CD4-positive, alpha-beta memory T cell (primary cell): ENCODE data around the gene KLF17. TPM values are rescaled to one million over a fixed set of nuclear protein-coding genes. Genes with fewer than 3 reads are reported as not detected.

ENCODE experiments used
- CTCF ChIA-PET: fragments of 350-600 bp; sonication (Branson Sonifier 250); formaldehyde crosslinking; loops from one replicate; lab custom pipeline; 2021; ENCODE audit warnings: inconsistent platforms; ENCODE audit not compliant: partially characterized antibody; lab: Charles Lee
- POLR2A ChIA-PET: fragments of 350-600 bp; sonication (Branson Sonifier 250); formaldehyde crosslinking; loops from one replicate; lab custom pipeline; 2021; ENCODE audit not compliant: partially characterized antibody; lab: Charles Lee
- DNase-seq, 5 donors: peaks; one replicate each; pipeline versions ENCODE4 v3.0.0 to v3.0.0-alpha.2; 2020 to 2022; ENCODE audit warnings: mixed read lengths in 1 of 5
- H3K27ac ChIP-seq: one replicate; pipeline ENCODE4 v1.7.0; 2013; ENCODE audit warnings: low read depth, low read length
- H3K27me3 ChIP-seq: 2 replicates; pipeline ENCODE4 v1.7.0; 2013; ENCODE audit warnings: mild to moderate bottlenecking, low read length, moderate library complexity; ENCODE audit not compliant: insufficient read depth
- H3K36me3 ChIP-seq: 2 replicates; pipeline ENCODE4 v1.7.0; 2013; ENCODE audit warnings: mild to moderate bottlenecking, low read length, moderate library complexity; ENCODE audit not compliant: insufficient read depth
- H3K4me1 ChIP-seq: 2 replicates; pipeline ENCODE4 v1.7.0; 2013; ENCODE audit warnings: mild to moderate bottlenecking, low read length, moderate library complexity; ENCODE audit not compliant: insufficient read depth
- H3K4me3 ChIP-seq, 2 donors: one replicate each; pipeline ENCODE4 v1.7.0; 2013; ENCODE audit warnings: low read length in 2 of 2, mild to moderate bottlenecking in 1 of 2
- H3K9me3 ChIP-seq, 2 donors: one replicate each; pipeline ENCODE4 v1.7.0; 2013; ENCODE audit warnings: low read length in 2 of 2, control low read depth in 1 of 2; ENCODE audit not compliant: control insufficient read depth in 1 of 2
- H3K27ac Mint-ChIP-seq, 7 donors: one replicate each; pipeline ENCODE4 v1.8.0; 2020 to 2021; ENCODE audit warnings: mixed read lengths in 7 of 7, mild to moderate bottlenecking in 6 of 7, inconsistent platforms in 3 of 7, moderate library complexity in 3 of 7
- H3K27me3 Mint-ChIP-seq, 2 donors: one replicate each; pipeline ENCODE4 v1.8.0; 2020 to 2021; ENCODE audit warnings: mixed read lengths in 2 of 2
- H3K36me3 Mint-ChIP-seq, 2 donors: one replicate each; pipeline ENCODE4 v1.8.0; 2020 to 2021; ENCODE audit warnings: mixed read lengths in 2 of 2, inconsistent platforms in 1 of 2, mild to moderate bottlenecking in 1 of 2
- H3K4me1 Mint-ChIP-seq, 4 donors: one replicate each; pipeline ENCODE4 v1.8.0; 2020 to 2021; ENCODE audit warnings: mixed read lengths in 4 of 4, mild to moderate bottlenecking in 1 of 4
- H3K4me3 Mint-ChIP-seq, 8 donors: one replicate each; pipeline ENCODE4 v1.8.0; 2020 to 2021; ENCODE audit warnings: mixed read lengths in 8 of 8, mild to moderate bottlenecking in 7 of 8, moderate library complexity in 6 of 8, inconsistent platforms in 3 of 8
- H3K9me3 Mint-ChIP-seq, 8 donors: one replicate each; pipeline ENCODE4 v1.8.0; 2020 to 2021; ENCODE audit warnings: mixed read lengths in 8 of 8, mild to moderate bottlenecking in 5 of 8, inconsistent platforms in 3 of 8, moderate library complexity in 1 of 8
- intact Hi-C: fragments of 100-400 bp; cut with micrococcal nuclease; formaldehyde crosslinking; loops from one replicate; pipeline ENCODE4 v1.15.1; 2023
- polyA plus RNA-seq, 2 donors: library from polyadenylated mRNA; unstranded; fragments of 300-500 nt; fragmentation: Illumina TruSeq; gene quantifications; one replicate each; pipeline ENCODE4 v1.2.3, GENCODE V29; 2021
- total RNA-seq, 2 experiments: library from RNA; stranded (reverse); gene quantifications; one replicate each; pipeline ENCODE4 v1.2.3, GENCODE V29; 2021

Gene KLF17
- total and polyA plus RNA-seq, 4 experiments from 2014 or later, result not detected

- CTCF ChIA-PET, result no interaction called here
- intact Hi-C loops, result loop anchor here (5.0 kb wide), 1 partner anchor 562 kb away; no protein-coding TSS in a partner anchor
- Mint-ChIP-seq H3K27me3 (peaks cover 17 to 18% of the 10 kb centered on the region in 2 donors), H3K4me3 (no peak overlapping the region), H3K9me3 (no peaks in the 10 kb centered on the region), H3K27ac (no peak overlapping the region), H3K4me1 (peaks cover 0 to 2% (median 0%) of the 10 kb centered on the region in 4 donors), H3K36me3 (no peaks in the 10 kb centered on the region)
- H3K4me1 ChIP-seq, result no peaks in the 10 kb centered on the region
- POLR2A ChIA-PET, result no interaction called here
- H3K4me3 ChIP-seq, result no peak overlapping the region
- DNase-seq, result no peak
- H3K36me3 ChIP-seq, result no peaks in the 10 kb centered on the region
- H3K27ac ChIP-seq, result no peak overlapping the region
- H3K9me3 ChIP-seq, result no peaks in the 10 kb centered on the region
- no peaks in the 10 kb centered on the region for H3K27me3 ChIP-seq
Observed at GRCh38 chr1:44090429-44091252, 28.0 kb upstream of the KLF17 start.

GRCh38 chr1:44094047-44094446 lies 24.6 kb upstream of the KLF17 start:
- POLR2A ChIA-PET, result no interaction called here
- no peaks in the 10 kb centered on the region for H3K9me3 ChIP-seq
- H3K9me3 Mint-ChIP-seq, result peaks cover 0 to 10% (median 0%) of the 10 kb centered on the region in 8 donors
- H3K4me3 ChIP-seq, result no peak overlapping the region
- intact Hi-C loops, result loop anchor here (5.0 kb wide), 1 partner anchor 558 kb away; no protein-coding TSS in a partner anchor
- H3K36me3 ChIP-seq, result no peaks in the 10 kb centered on the region
- no peak overlapping the region for H3K27ac ChIP-seq
- CTCF ChIA-PET, result no interaction called here
- no peak overlapping the region for H3K27ac Mint-ChIP-seq
- H3K4me1 Mint-ChIP-seq, result no peaks in the 10 kb centered on the region
- no peak for DNase-seq
- H3K4me3 Mint-ChIP-seq, result no peak overlapping the region
- peaks cover 6 to 8% of the 10 kb centered on the region in 2 donors for H3K27me3 Mint-ChIP-seq
- H3K27me3 ChIP-seq, result no peaks in the 10 kb centered on the region
- no peaks in the 10 kb centered on the region for H3K4me1 ChIP-seq
- no peaks in the 10 kb centered on the region for H3K36me3 Mint-ChIP-seq

GRCh38 chr1:44100183-44100868 lies 18.3 kb upstream of the KLF17 start:
- no peaks in the 10 kb centered on the region for H3K27me3 ChIP-seq
- no peaks in the 10 kb centered on the region for H3K4me1 ChIP-seq
- no peaks in the 10 kb centered on the region for H3K36me3 ChIP-seq
- H3K27ac ChIP-seq, result no peak overlapping the region
- Mint-ChIP-seq H3K4me1 (no peaks in the 10 kb centered on the region), H3K4me3 (no peak overlapping the region), H3K27ac (no peak overlapping the region), H3K36me3 (no peaks in the 10 kb centered on the region), H3K9me3 (peaks cover 0 to 10% (median 0%) of the 10 kb centered on the region in 8 donors), H3K27me3 (peaks cover 3 to 7% of the 10 kb centered on the region in 2 donors)
- intact Hi-C loops, result no loop called here
- no peak overlapping the region for H3K4me3 ChIP-seq
- DNase-seq, result no peak
- POLR2A ChIA-PET, result no interaction called here
- no peaks in the 10 kb centered on the region for H3K9me3 ChIP-seq
- CTCF ChIA-PET, result no interaction called here

GRCh38 chr1:44101328-44101727 lies 17.3 kb upstream of the KLF17 start:
- Mint-ChIP-seq H3K4me1 (peaks cover 0 to 1% (median 0%) of the 10 kb centered on the region in 4 donors), H3K4me3 (no peak overlapping the region), H3K36me3 (no peaks in the 10 kb centered on the region), H3K9me3 (peaks cover 0 to 10% (median 0%) of the 10 kb centered on the region in 8 donors), H3K27me3 (peaks cover 9 to 11% of the 10 kb centered on the region in 2 donors), H3K27ac (no peak overlapping the region)
- H3K27ac ChIP-seq, result no peak overlapping the region
- CTCF ChIA-PET, result no interaction called here
- H3K9me3 ChIP-seq, result no peaks in the 10 kb centered on the region
- no peaks in the 10 kb centered on the region for H3K4me1 ChIP-seq
- DNase-seq, result no peak
- POLR2A ChIA-PET, result no interaction called here
- no peaks in the 10 kb centered on the region for H3K36me3 ChIP-seq
- no peak overlapping the region for H3K4me3 ChIP-seq
- no peaks in the 10 kb centered on the region for H3K27me3 ChIP-seq
- intact Hi-C loops, result no loop called here

GRCh38 chr1:44103270-44104131 lies 15.1 kb upstream of the KLF17 start:
- Histone ChIP-seq H3K27ac (no peak overlapping the region), H3K4me1 (no peaks in the 10 kb centered on the region), H3K9me3 (no peaks in the 10 kb centered on the region), H3K36me3 (no peaks in the 10 kb centered on the region), H3K4me3 (no peak overlapping the region), H3K27me3 (no peaks in the 10 kb centered on the region)
- no peak for DNase-seq
- H3K4me1 Mint-ChIP-seq, result peaks cover 0 to 1% (median 0%) of the 10 kb centered on the region in 4 donors
- intact Hi-C loops, result no loop called here
- no peak overlapping the region for H3K27ac Mint-ChIP-seq
- no peak overlapping the region for H3K4me3 Mint-ChIP-seq
- ChIA-PET POLR2A (no interaction called here), CTCF (no interaction called here)
- H3K27me3 Mint-ChIP-seq, result peaks cover 12 to 16% of the 10 kb centered on the region in 2 donors
- H3K9me3 Mint-ChIP-seq, result peaks cover 0 to 2% (median 0%) of the 10 kb centered on the region in 8 donors
- no peaks in the 10 kb centered on the region for H3K36me3 Mint-ChIP-seq

GRCh38 chr1:44105810-44106209 lies 12.8 kb upstream of the KLF17 start:
- Mint-ChIP-seq H3K36me3 (no peaks in the 10 kb centered on the region), H3K27me3 (peaks cover 12 to 16% of the 10 kb centered on the region in 2 donors), H3K27ac (no peak overlapping the region), H3K9me3 (peaks cover 0 to 2% (median 0%) of the 10 kb centered on the region in 8 donors), H3K4me1 (peaks cover 0 to 1% (median 0%) of the 10 kb centered on the region in 4 donors), H3K4me3 (no peak overlapping the region)
- DNase-seq, result no peak
- Histone ChIP-seq H3K27me3 (no peaks in the 10 kb centered on the region), H3K27ac (no peak overlapping the region), H3K36me3 (no peaks in the 10 kb centered on the region), H3K9me3 (no peaks in the 10 kb centered on the region), H3K4me1 (no peaks in the 10 kb centered on the region), H3K4me3 (no peak overlapping the region)
- intact Hi-C loops, result no loop called here
- ChIA-PET POLR2A (no interaction called here), CTCF (no interaction called here)

- ChIA-PET POLR2A (no interaction called here), CTCF (no interaction called here)
- no peaks in the 10 kb centered on the region for H3K9me3 Mint-ChIP-seq
- intact Hi-C loops, result no loop called here
- H3K4me1 Mint-ChIP-seq, result peaks cover 0 to 1% (median 0%) of the 10 kb centered on the region in 4 donors
- no peak for DNase-seq
- Histone ChIP-seq H3K27me3 (no peaks in the 10 kb centered on the region), H3K9me3 (no peaks in the 10 kb centered on the region), H3K4me3 (no peak overlapping the region), H3K4me1 (no peaks in the 10 kb centered on the region), H3K27ac (no peak overlapping the region), H3K36me3 (no peaks in the 10 kb centered on the region)
- H3K27me3 Mint-ChIP-seq, result peaks cover 11 to 16% of the 10 kb centered on the region in 2 donors
- H3K4me3 Mint-ChIP-seq, result no peak overlapping the region
- no peaks in the 10 kb centered on the region for H3K36me3 Mint-ChIP-seq
- H3K27ac Mint-ChIP-seq, result no peak overlapping the region
Observed at GRCh38 chr1:44108241-44108640, 10.4 kb upstream of the KLF17 start.
